GM23338 (cell line): ENCODE results near the gene TMPRSS6. TPM values are rescaled to one million over a fixed set of nuclear protein-coding genes. Genes with fewer than 3 reads are reported as not detected.

Experiments used
- ATAC-seq: fragments of 200-7000 bp; cut with Tn5 transposase; 3 replicates; pipeline ENCODE4 v1.9.1; 2020
- DNase-seq: peaks from one replicate; pipeline ENCODE4 v3.0.0-alpha.2; 2015; ENCODE audit warnings: low spot score
- H2AFZ ChIP-seq: fragments of 200-600 bp; sonication (generic); 2 replicates; pipeline ENCODE4 v1.8.0; 2016; ENCODE audit warnings: antibody characterized with exemption, mild to moderate bottlenecking, moderate library complexity
- H3F3A ChIP-seq: fragments of 200-600 bp; sonication (generic); replicated peaks from 2 replicates; pipeline ENCODE4 v1.8.0; 2017; ENCODE audit warnings: antibody characterized with exemption, mixed run types, low read depth
- H3K27ac ChIP-seq: fragments of 200-600 bp; sonication (generic); 2 replicates; pipeline ENCODE4 v1.6.1; 2016; ENCODE audit warnings: low read depth
- H3K27me3 ChIP-seq: fragments of 200-600 bp; sonication (generic); 2 replicates; pipeline ENCODE4 v1.8.0; 2016; ENCODE audit warnings: mild to moderate bottlenecking, mixed run types, moderate library complexity; ENCODE audit not compliant: insufficient read depth
- H3K36me3 ChIP-seq: fragments of 200-600 bp; sonication (generic); 2 replicates; pipeline ENCODE4 v1.8.0; 2016; ENCODE audit warnings: mild to moderate bottlenecking; ENCODE audit not compliant: insufficient read depth
- H3K4me1 ChIP-seq: fragments of 200-600 bp; sonication (generic); 2 replicates; pipeline ENCODE4 v1.8.0; 2016; ENCODE audit warnings: mild to moderate bottlenecking, moderate library complexity; ENCODE audit not compliant: insufficient read depth
- H3K4me2 ChIP-seq: fragments of 200-600 bp; sonication (generic); 2 replicates; pipeline ENCODE4 v1.7.1; 2017; ENCODE audit warnings: mixed run types
- H3K4me3 ChIP-seq: fragments of 200-600 bp; sonication (generic); 2 replicates; pipeline ENCODE4 v1.6.1; 2016; ENCODE audit warnings: mixed run types
- H3K79me2 ChIP-seq: fragments of 200-600 bp; sonication (generic); replicated peaks from 2 replicates; pipeline ENCODE4 v1.8.0; 2017; ENCODE audit warnings: mild to moderate bottlenecking; ENCODE audit not compliant: insufficient read depth
- H3K9me2 ChIP-seq: fragments of 200-600 bp; sonication (generic); 2 replicates; pipeline ENCODE4 v1.8.0; 2017; ENCODE audit not compliant: insufficient read depth
- H4K20me1 ChIP-seq: fragments of 200-600 bp; sonication (generic); replicated peaks from 2 replicates; pipeline ENCODE4 v1.8.0; 2017; ENCODE audit warnings: mild to moderate bottlenecking; ENCODE audit not compliant: insufficient read depth
- H3K27ac Mint-ChIP-seq: 2 replicates; pipeline ENCODE4 v1.8.0; 2020; ENCODE audit warnings: inconsistent platforms, mild to moderate bottlenecking, moderate library complexity, mixed read lengths
- H3K27me3 Mint-ChIP-seq: 3 replicates; pipeline ENCODE4 v1.8.0; 2022; ENCODE audit warnings: low read depth, mild to moderate bottlenecking, moderate library complexity, mixed read lengths, inconsistent platforms; ENCODE audit not compliant: insufficient read depth, poor library complexity
- H3K36me3 Mint-ChIP-seq: 3 replicates; pipeline ENCODE4 v1.8.0; 2021; ENCODE audit warnings: low read depth, mild to moderate bottlenecking, inconsistent platforms, moderate library complexity, mixed read lengths
- H3K4me1 Mint-ChIP-seq: 3 replicates; pipeline ENCODE4 v1.8.0; 2020; ENCODE audit warnings: mild to moderate bottlenecking, inconsistent platforms, mixed read lengths
- H3K4me3 Mint-ChIP-seq: 3 replicates; pipeline ENCODE4 v1.8.0; 2021; ENCODE audit warnings: moderate library complexity, mild to moderate bottlenecking, inconsistent platforms, mixed read lengths
- H3K9me3 Mint-ChIP-seq: 3 replicates; pipeline ENCODE4 v1.8.0; 2020; ENCODE audit warnings: moderate library complexity, mild to moderate bottlenecking, inconsistent platforms, mixed read lengths
- CREB1 ChIP-seq: fragments of 250-450 bp; sonication (Bioruptor Pico); IDR thresholded peaks from 2 replicates; pipeline ENCODE4 v1.5.0; 2020; ENCODE audit warnings: low read depth, mild to moderate bottlenecking, moderate library complexity
- EZH2 ChIP-seq: fragments of 200-600 bp; sonication (generic); IDR thresholded peaks from one replicate; pipeline ENCODE4 v1.8.0; 2017; ENCODE audit warnings: antibody characterized with exemption, mild to moderate bottlenecking, low read depth; ENCODE audit not compliant: unreplicated experiment
- EZH2phosphoT487 ChIP-seq: fragments of 200-600 bp; sonication (generic); IDR thresholded peaks from one replicate; pipeline ENCODE4 v1.8.1; 2018; ENCODE audit warnings: antibody characterized with exemption; ENCODE audit not compliant: unreplicated experiment
- JUNB ChIP-seq: IDR thresholded peaks from one replicate; pipeline ENCODE4 v1.6.1; 2016; ENCODE audit warnings: antibody characterized with exemption; ENCODE audit not compliant: unreplicated experiment
- NANOG ChIP-seq: IDR thresholded peaks from 2 replicates; pipeline ENCODE4 v1.6.1; 2016; ENCODE audit warnings: antibody characterized with exemption, borderline replicate concordance
- POLR2AphosphoS5 ChIP-seq: IDR thresholded peaks from 2 replicates; pipeline ENCODE4 v1.6.1; 2016; ENCODE audit warnings: antibody characterized with exemption, low read depth
- STAT1 ChIP-seq: IDR thresholded peaks from one replicate; pipeline ENCODE4 v1.6.1; 2016; ENCODE audit warnings: antibody characterized with exemption; ENCODE audit not compliant: unreplicated experiment
- ZNF114 ChIP-seq: fragments of 250-450 bp; sonication (Bioruptor Pico); IDR thresholded peaks from 2 replicates; pipeline ENCODE4 v1.5.0; 2020; ENCODE audit warnings: mild to moderate bottlenecking, moderate library complexity
- ZNF331 ChIP-seq: fragments of 250-450 bp; sonication (Bioruptor Pico); IDR thresholded peaks from 2 replicates; pipeline ENCODE4 v1.5.0; 2020; ENCODE audit warnings: low read depth, mild to moderate bottlenecking, moderate library complexity
- polyA plus RNA-seq: library from polyadenylated mRNA; unstranded; fragments of >200 nt; fragmentation: Nextera tagmentation; extraction: Ambion mirVana; gene quantifications from 2 replicates; pipeline ENCODE4 v1.2.1, GENCODE V29; 2016
- total RNA-seq: library from RNA; depleted of rRNA; stranded (reverse); fragments of >200 nt; shearing (Covaris generic); gene quantifications from 2 replicates; pipeline ENCODE4 v1.2.3, GENCODE V29; 2014
- TF ChIP-seq, protein P1 (sequence below): IDR thresholded peaks from 2 replicates; pipeline ENCODE4 v1.6.1; 2016; ENCODE audit warnings: antibody characterized with exemption
- TF ChIP-seq, protein P2 (sequence below): fragments of 250-450 bp; sonication (Bioruptor Pico); IDR thresholded peaks from 2 replicates; pipeline ENCODE4 v1.5.0; 2020; ENCODE audit warnings: mild to moderate bottlenecking, moderate library complexity
- TF ChIP-seq, protein P3 (sequence below), 2 experiments: fragments of 200-600 bp in 1 of 2; sonication (generic) in 1 of 2; conservative IDR thresholded peaks; 2 replicates each; pipeline versions ENCODE4 v1.5.1 to v1.6.1; 2016 to 2017; ENCODE audit warnings: antibody characterized with exemption in 2 of 2, low read depth in 2 of 2, mild to moderate bottlenecking in 2 of 2, moderate library complexity in 1 of 2
- TF ChIP-seq, protein P4 (sequence below): IDR thresholded peaks from one replicate; pipeline ENCODE4 v1.6.1; 2018; ENCODE audit warnings: antibody characterized with exemption; ENCODE audit not compliant: unreplicated experiment

Gene TMPRSS6
- total and polyA plus RNA-seq, 2 experiments from 2014 or later, result 0.13 TPM; not detected in 1

DNA sequence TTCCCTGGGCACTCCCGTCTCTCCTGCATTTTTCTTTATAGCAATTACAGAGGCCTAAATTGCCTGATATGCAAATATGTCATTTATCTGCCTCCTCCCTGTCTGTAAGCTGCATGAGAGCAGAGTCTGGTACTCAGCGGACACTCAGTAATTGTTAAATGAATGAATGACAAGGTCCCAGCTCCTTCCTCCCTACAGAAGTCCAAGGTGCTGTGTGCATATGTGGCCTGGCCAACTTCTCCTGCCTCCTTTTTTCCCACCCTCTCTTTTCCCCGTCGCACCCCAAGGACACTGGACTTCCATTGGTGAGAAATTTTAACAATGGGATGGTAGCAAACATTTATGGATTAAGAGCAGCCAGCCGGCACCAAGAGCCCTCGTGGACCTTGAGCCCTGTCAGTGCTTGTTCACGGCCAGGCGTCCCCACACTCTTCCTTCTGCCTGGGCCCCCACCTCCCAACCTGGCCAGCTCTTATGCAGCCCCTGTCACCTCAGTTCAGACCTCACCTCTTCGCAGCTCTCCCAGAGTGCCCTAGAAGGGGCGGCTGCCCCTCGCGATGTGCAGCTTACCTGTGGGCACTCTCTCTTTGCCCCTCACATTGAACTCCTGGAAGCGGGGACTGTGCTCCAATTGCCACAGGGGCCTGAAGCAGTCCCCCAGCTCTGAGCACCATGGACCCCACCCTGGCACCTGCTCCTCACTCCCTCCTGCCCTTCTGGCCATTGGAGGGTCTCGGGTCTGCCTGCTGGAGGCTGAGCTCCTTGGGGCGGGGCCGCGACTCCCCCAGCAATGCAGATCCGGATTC lies 1.5 kb downstream of the TMPRSS6 start:
- Mint-ChIP-seq H3K4me3 (no peak overlapping the region), H3K27me3 (peaks cover 9% of the 10 kb centered on the region), H3K9me3 (no peaks in the 10 kb centered on the region), H3K36me3 (no peaks in the 10 kb centered on the region), H3K27ac (no peak overlapping the region), H3K4me1 (peaks cover 10% of the 10 kb centered on the region; the same call in 2 of the 3 replicates)
- H3K27me3 ChIP-seq, result no peaks in the 10 kb centered on the region
- H2AFZ ChIP-seq, result no peak overlapping the region
- no peak overlapping the region for H3K4me2 ChIP-seq
- ATAC-seq, result no peak
- no peaks in the 10 kb centered on the region for H3K36me3 ChIP-seq
- H4K20me1 ChIP-seq, result no peaks in the 10 kb centered on the region
- no peak overlapping the region for H3K4me3 ChIP-seq
- H3K27ac ChIP-seq, result no peak overlapping the region
- no peak for DNase-seq
- TF ChIP-seq, protein P1, sequence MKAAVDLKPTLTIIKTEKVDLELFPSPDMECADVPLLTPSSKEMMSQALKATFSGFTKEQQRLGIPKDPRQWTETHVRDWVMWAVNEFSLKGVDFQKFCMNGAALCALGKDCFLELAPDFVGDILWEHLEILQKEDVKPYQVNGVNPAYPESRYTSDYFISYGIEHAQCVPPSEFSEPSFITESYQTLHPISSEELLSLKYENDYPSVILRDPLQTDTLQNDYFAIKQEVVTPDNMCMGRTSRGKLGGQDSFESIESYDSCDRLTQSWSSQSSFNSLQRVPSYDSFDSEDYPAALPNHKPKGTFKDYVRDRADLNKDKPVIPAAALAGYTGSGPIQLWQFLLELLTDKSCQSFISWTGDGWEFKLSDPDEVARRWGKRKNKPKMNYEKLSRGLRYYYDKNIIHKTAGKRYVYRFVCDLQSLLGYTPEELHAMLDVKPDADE, result no peak
- TF ChIP-seq EZH2phosphoT487 (no peak), ZNF114 (CRISPR knock-in tag) (no peak), ZNF331 (CRISPR knock-in tag) (no peak), STAT1 (no peak), EZH2 (no peak), JUNB (no peak), POLR2AphosphoS5 (no peak), CREB1 (CRISPR knock-in tag) (no peak), NANOG (no peak)
- TF ChIP-seq, protein P2, sequence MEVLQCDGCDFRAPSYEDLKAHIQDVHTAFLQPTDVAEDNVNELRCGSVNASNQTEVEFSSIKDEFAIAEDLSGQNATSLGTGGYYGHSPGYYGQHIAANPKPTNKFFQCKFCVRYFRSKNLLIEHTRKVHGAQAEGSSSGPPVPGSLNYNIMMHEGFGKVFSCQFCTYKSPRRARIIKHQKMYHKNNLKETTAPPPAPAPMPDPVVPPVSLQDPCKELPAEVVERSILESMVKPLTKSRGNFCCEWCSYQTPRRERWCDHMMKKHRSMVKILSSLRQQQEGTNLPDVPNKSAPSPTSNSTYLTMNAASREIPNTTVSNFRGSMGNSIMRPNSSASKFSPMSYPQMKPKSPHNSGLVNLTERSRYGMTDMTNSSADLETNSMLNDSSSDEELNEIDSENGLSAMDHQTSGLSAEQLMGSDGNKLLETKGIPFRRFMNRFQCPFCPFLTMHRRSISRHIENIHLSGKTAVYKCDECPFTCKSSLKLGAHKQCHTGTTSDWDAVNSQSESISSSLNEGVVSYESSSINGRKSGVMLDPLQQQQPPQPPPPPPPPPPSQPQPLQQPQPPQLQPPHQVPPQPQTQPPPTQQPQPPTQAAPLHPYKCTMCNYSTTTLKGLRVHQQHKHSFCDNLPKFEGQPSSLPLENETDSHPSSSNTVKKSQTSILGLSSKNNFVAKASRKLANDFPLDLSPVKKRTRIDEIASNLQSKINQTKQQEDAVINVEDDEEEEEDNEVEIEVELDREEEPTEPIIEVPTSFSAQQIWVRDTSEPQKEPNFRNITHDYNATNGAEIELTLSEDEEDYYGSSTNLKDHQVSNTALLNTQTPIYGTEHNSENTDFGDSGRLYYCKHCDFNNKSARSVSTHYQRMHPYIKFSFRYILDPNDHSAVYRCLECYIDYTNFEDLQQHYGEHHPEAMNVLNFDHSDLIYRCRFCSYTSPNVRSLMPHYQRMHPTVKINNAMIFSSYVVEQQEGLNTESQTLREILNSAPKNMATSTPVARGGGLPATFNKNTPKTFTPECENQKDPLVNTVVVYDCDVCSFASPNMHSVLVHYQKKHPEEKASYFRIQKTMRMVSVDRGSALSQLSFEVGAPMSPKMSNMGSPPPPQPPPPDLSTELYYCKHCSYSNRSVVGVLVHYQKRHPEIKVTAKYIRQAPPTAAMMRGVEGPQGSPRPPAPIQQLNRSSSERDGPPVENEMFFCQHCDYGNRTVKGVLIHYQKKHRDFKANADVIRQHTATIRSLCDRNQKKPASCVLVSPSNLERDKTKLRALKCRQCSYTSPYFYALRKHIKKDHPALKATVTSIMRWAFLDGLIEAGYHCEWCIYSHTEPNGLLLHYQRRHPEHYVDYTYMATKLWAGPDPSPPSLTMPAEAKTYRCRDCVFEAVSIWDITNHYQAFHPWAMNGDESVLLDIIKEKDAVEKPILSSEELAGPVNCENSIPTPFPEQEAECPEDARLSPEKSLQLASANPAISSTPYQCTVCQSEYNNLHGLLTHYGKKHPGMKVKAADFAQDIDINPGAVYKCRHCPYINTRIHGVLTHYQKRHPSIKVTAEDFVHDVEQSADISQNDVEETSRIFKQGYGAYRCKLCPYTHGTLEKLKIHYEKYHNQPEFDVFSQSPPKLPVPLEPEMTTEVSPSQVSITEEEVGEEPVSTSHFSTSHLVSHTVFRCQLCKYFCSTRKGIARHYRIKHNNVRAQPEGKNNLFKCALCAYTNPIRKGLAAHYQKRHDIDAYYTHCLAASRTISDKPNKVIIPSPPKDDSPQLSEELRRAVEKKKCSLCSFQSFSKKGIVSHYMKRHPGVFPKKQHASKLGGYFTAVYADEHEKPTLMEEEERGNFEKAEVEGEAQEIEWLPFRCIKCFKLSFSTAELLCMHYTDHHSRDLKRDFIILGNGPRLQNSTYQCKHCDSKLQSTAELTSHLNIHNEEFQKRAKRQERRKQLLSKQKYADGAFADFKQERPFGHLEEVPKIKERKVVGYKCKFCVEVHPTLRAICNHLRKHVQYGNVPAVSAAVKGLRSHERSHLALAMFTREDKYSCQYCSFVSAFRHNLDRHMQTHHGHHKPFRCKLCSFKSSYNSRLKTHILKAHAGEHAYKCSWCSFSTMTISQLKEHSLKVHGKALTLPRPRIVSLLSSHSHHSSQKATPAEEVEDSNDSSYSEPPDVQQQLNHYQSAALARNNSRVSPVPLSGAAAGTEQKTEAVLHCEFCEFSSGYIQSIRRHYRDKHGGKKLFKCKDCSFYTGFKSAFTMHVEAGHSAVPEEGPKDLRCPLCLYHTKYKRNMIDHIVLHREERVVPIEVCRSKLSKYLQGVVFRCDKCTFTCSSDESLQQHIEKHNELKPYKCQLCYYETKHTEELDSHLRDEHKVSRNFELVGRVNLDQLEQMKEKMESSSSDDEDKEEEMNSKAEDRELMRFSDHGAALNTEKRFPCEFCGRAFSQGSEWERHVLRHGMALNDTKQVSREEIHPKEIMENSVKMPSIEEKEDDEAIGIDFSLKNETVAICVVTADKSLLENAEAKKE (CRISPR knock-in tag), result no peak
- TF ChIP-seq, protein P3, sequence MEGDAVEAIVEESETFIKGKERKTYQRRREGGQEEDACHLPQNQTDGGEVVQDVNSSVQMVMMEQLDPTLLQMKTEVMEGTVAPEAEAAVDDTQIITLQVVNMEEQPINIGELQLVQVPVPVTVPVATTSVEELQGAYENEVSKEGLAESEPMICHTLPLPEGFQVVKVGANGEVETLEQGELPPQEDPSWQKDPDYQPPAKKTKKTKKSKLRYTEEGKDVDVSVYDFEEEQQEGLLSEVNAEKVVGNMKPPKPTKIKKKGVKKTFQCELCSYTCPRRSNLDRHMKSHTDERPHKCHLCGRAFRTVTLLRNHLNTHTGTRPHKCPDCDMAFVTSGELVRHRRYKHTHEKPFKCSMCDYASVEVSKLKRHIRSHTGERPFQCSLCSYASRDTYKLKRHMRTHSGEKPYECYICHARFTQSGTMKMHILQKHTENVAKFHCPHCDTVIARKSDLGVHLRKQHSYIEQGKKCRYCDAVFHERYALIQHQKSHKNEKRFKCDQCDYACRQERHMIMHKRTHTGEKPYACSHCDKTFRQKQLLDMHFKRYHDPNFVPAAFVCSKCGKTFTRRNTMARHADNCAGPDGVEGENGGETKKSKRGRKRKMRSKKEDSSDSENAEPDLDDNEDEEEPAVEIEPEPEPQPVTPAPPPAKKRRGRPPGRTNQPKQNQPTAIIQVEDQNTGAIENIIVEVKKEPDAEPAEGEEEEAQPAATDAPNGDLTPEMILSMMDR (conservative IDR thresholded peaks at IDR 0.05; ENCODE audit: low read depth in 2 of 2), result no peak
- TF ChIP-seq, protein P4, sequence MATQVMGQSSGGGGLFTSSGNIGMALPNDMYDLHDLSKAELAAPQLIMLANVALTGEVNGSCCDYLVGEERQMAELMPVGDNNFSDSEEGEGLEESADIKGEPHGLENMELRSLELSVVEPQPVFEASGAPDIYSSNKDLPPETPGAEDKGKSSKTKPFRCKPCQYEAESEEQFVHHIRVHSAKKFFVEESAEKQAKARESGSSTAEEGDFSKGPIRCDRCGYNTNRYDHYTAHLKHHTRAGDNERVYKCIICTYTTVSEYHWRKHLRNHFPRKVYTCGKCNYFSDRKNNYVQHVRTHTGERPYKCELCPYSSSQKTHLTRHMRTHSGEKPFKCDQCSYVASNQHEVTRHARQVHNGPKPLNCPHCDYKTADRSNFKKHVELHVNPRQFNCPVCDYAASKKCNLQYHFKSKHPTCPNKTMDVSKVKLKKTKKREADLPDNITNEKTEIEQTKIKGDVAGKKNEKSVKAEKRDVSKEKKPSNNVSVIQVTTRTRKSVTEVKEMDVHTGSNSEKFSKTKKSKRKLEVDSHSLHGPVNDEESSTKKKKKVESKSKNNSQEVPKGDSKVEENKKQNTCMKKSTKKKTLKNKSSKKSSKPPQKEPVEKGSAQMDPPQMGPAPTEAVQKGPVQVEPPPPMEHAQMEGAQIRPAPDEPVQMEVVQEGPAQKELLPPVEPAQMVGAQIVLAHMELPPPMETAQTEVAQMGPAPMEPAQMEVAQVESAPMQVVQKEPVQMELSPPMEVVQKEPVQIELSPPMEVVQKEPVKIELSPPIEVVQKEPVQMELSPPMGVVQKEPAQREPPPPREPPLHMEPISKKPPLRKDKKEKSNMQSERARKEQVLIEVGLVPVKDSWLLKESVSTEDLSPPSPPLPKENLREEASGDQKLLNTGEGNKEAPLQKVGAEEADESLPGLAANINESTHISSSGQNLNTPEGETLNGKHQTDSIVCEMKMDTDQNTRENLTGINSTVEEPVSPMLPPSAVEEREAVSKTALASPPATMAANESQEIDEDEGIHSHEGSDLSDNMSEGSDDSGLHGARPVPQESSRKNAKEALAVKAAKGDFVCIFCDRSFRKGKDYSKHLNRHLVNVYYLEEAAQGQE, result no peak
- H3K79me2 ChIP-seq, result no peaks in the 10 kb centered on the region
- H3K4me1 ChIP-seq, result no peaks in the 10 kb centered on the region
- H3F3A ChIP-seq, result no peaks in the 10 kb centered on the region
- H3K9me2 ChIP-seq, result no peaks in the 10 kb centered on the region
